HG02938 (cell line): ENCODE measurements around the gene SYVN1.

Experiments used
- ATAC-seq: cut with Tn5 transposase; IDR thresholded peaks from one replicate; pipeline ENCODE4 v1.9.1; 2021; ENCODE audit warnings: mild to moderate bottlenecking, moderate library complexity; ENCODE audit not compliant: unreplicated experiment

The SYVN1 gene

GRCh38 chr11:65114538-65115171 is 19.7 kb downstream of the SYVN1 start:
- ATAC-seq, result no peak

GRCh38 chr11:65113839-65114238 is 20.5 kb downstream of the SYVN1 start:
- ATAC-seq, result no peak

- ATAC-seq, result no peak
Measured at GRCh38 chr11:65113361-65113756, 21.0 kb downstream of the SYVN1 start.

GRCh38 chr11:65112546-65113360 is 21.6 kb downstream of the SYVN1 start:
- no peak for ATAC-seq

- no peak for ATAC-seq
Measured at GRCh38 chr11:65111744-65112545, 22.4 kb downstream of the SYVN1 start, which contains the start of gene TM7SF2. Gene TM7SF2 (plus strand): TSS chr11:65111872. CDS start chr11:65112016, 144 bp downstream.

GRCh38 chr11:65111159-65111743 is 23.1 kb downstream of the SYVN1 start:
- no peak for ATAC-seq

GRCh38 chr11:65110354-65110861 is 23.9 kb downstream of the SYVN1 start:
- no peak for ATAC-seq

- ATAC-seq, result no peak
Measured at GRCh38 chr11:65109231-65110198, 24.8 kb downstream of the SYVN1 start.

GRCh38 chr11:65108469-65109123 is 25.7 kb downstream of the SYVN1 start:
- ATAC-seq, result no peak

GRCh38 chr11:65107751-65108468 is 26.4 kb downstream of the SYVN1 start:
- no peak for ATAC-seq

- no peak for ATAC-seq
Measured at GRCh38 chr11:65107078-65107477, 27.2 kb downstream of the SYVN1 start.

GRCh38 chr11:65104628-65105027 is 29.7 kb downstream of the SYVN1 start:
- no peak for ATAC-seq

GRCh38 chr11:65103476-65103875 is 30.8 kb downstream of the SYVN1 start:
- no peak for ATAC-seq

GRCh38 chr11:65102142-65103095 is 31.9 kb downstream of the SYVN1 start:
- ATAC-seq, result no peak

- ATAC-seq, result no peak
Measured at GRCh38 chr11:65100674-65101350, 33.5 kb downstream of the SYVN1 start.

- no peak for ATAC-seq
Measured at GRCh38 chr11:65096926-65097325, 37.4 kb downstream of the SYVN1 start.
